Adrenal gland (tissue), 12 donors: Measurements from ENCODE around the gene BTLA. TPM values are rescaled to one million over a fixed set of nuclear protein-coding genes. Genes with fewer than 3 reads are reported as not detected.
A peak's percentile ranks its signal among the peaks of the same experiment; 100 is the strongest.
"Not testable (repeated sequence)": the region's sequence is repeated elsewhere in the genome, so short reads cannot be mapped to it uniquely, and the experiment has no call there.

Experiments used
- DNase-seq, 7 donors: peaks; one replicate each; pipeline ENCODE4 v3.0.0-alpha.2; 2019 to 2020
- H3K27ac ChIP-seq, 5 donors: fragments of 200-600 bp; sonication (generic) in 4 of 5; 1 replicate in 3 of 5; 2 replicates in 2 of 5; pipeline versions ENCODE4 v1.5.1 to v1.8.0; 2016 to 2020; ENCODE audit warnings: mild to moderate bottlenecking in 1 of 5
- H3K27me3 ChIP-seq: fragments of 200-600 bp; 2 replicates; pipeline ENCODE4 v1.8.0; 2021
- H3K36me3 ChIP-seq, 2 donors: fragments of 200-600 bp; replicated peaks in 1 of 2; 1 replicate in 1 of 2; 2 replicates in 1 of 2; pipeline versions ENCODE4 v1.5.1 to v1.8.0; 2018 to 2022
- H3K4me1 ChIP-seq, 2 donors: fragments of 200-600 bp; replicated peaks in 1 of 2; 1 replicate in 1 of 2; 2 replicates in 1 of 2; pipeline versions ENCODE4 v1.5.1 to v1.8.0; 2018 to 2021
- H3K4me3 ChIP-seq, 4 donors: fragments of 200-600 bp; sonication (generic) in 3 of 4; one replicate each; pipeline ENCODE4 v1.5.1; 2016 to 2018
- H3K9me3 ChIP-seq, 3 donors: fragments of 200-600 bp; sonication (generic) in 1 of 3; replicated peaks in 1 of 3; 1 replicate in 2 of 3; 2 replicates in 1 of 3; pipeline versions ENCODE4 v1.5.1 to v1.8.0; 2016 to 2021
- POLR2A ChIP-seq, 2 donors: fragments of 450-650 bp; IDR thresholded peaks; one replicate each; pipeline ENCODE4 v1.6.1; 2017; ENCODE audit warnings: antibody characterized with exemption in 2 of 2, mild to moderate bottlenecking in 2 of 2, moderate library complexity in 1 of 2
- WGBS, 4 donors: extraction: QIAGEN DNeasy Blood & Tissue Kit in 2 of 4; methylation state at CpG; one replicate each; pipeline versions ENCODE4 v1.1.5 to v1.1.7; 2013 to 2017; 5-methylcytosine and 5-hydroxymethylcytosine counted together
- intact Hi-C, 2 donors: fragments of 100-400 bp; cut with DNase I; formaldehyde crosslinking; loops; one replicate each; pipeline versions ENCODE4 v1.14.1 to v1.15.0; 2022 to 2023
- polyA plus RNA-seq, 3 donors: library from polyadenylated mRNA; stranded (reverse); fragments of 200-250 nt in 2 of 3; fragments of 350-450 nt in 1 of 3; fragmentation: Illumina TruSeq in 1 of 3; extraction: RNeasy Lipid Tissue Mini Kit (QIAGEN cat#74804) in 1 of 3; gene quantifications; one replicate each; pipeline ENCODE4 v1.2.3, GENCODE V29; 2013 to 2014
- total RNA-seq, 9 donors: library from RNA; depleted of rRNA in 4 of 9; stranded (reverse); fragments of >200 nt in 4 of 9; fragments of 120-200 nt in 1 of 9; fragmentation: NEBNext Ultra II Directional in 1 of 9; extraction: Animal tissue kit (Norgen Biotek cat#: 25700) in 1 of 9; gene quantifications; one replicate each; pipeline versions ENCODE4 v1.1.0 to v1.2.4, GENCODE V29; 2013 to 2023
- TF ChIP-seq, protein P1 (sequence below), 6 experiments: fragments of 450-650 bp in 4 of 6; fragments of 200-600 bp in 2 of 6; sonication (generic) in 1 of 6; IDR thresholded peaks; 1 replicate in 5 of 6; 2 replicates in 1 of 6; pipeline versions ENCODE4 v1.5.1 to v1.8.0; 2016 to 2021; ENCODE audit warnings: antibody characterized with exemption in 6 of 6, mild to moderate bottlenecking in 2 of 6, moderate library complexity in 1 of 6
- donor health status: healthy with polysubstance abuse.
- donor health status: Bipolar disorder and iron deficiency.
- donor health status: DM: yes; HTN: yes; CAD: no.
- donor health status: DM: no; HTN: no; CAD: no.
- donor health status: DM: no; HTN: no; CAD: no.
- donor health status: DM: yes; HTN: yes; CAD: no.

Gene BTLA
- total and polyA plus RNA-seq, 12 donors: 0.13 to 0.47 (median 0.22) TPM; not detected in 4

DNA sequence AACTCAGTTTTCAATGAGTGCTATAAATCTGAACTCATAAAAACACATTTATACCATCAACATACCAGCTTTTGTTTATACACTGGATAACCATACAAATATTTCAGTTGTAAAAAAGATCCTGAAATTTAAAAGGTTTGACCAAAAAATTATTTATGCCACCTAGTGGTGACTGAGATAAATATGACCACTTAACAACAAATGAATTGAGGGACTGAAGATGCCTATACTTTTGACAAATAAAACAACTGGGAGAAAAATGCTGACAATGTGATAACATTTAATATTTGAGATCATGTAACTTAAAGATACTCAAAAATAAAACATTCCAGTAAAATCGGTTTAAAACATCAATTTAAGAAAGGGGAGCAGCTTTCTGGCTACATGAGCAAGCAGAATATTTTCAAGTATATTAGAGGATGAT is 32.1 kb upstream of the BTLA start:
- Histone ChIP-seq H3K4me3 (no peak overlapping the region), H3K27me3 (no peaks in the 10 kb centered on the region), H3K36me3 (peaks cover 0 to 66% of the 10 kb centered on the region in 2 donors), H3K27ac (no peak overlapping the region), H3K4me1 (no peaks in the 10 kb centered on the region), H3K9me3 (no peaks in the 10 kb centered on the region)
- DNase-seq: no peak
- intact Hi-C loops: no loop called here
- 4 to 11% (median 5%) methylated on average over 1 of the region's 1 CpG for WGBS, 4 donors
- TF ChIP-seq, protein P1, sequence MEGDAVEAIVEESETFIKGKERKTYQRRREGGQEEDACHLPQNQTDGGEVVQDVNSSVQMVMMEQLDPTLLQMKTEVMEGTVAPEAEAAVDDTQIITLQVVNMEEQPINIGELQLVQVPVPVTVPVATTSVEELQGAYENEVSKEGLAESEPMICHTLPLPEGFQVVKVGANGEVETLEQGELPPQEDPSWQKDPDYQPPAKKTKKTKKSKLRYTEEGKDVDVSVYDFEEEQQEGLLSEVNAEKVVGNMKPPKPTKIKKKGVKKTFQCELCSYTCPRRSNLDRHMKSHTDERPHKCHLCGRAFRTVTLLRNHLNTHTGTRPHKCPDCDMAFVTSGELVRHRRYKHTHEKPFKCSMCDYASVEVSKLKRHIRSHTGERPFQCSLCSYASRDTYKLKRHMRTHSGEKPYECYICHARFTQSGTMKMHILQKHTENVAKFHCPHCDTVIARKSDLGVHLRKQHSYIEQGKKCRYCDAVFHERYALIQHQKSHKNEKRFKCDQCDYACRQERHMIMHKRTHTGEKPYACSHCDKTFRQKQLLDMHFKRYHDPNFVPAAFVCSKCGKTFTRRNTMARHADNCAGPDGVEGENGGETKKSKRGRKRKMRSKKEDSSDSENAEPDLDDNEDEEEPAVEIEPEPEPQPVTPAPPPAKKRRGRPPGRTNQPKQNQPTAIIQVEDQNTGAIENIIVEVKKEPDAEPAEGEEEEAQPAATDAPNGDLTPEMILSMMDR (IDR thresholded peaks at IDR 0.05): peak in 5 of 6 experiments; percentile 48 to 70 (median 50)
- TF ChIP-seq POLR2A (IDR thresholded peaks at IDR 0.05): no peak

DNA sequence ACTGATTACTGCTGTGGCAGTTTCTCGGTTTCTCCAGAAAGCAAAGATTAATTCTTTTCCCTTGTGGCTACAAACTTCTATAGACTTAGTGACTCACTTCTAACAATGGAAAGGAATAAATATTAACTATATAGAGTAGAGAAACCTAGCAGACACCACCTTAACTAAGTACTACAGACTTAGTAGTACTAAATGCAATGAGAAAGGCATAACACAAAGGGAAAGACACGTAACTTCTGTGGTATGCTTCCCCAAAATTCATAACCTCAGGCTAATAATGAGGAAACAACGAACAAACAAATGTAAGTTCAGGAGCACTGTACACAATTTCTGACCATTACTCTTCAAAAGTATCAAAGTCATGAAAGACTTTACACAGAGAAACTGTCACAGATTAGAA is 31.3 kb upstream of the BTLA start:
- no peak for DNase-seq
- Histone ChIP-seq H3K36me3 (peaks cover 0 to 58% of the 10 kb centered on the region in 2 donors), H3K27ac (no peak overlapping the region), H3K9me3 (no peaks in the 10 kb centered on the region), H3K4me1 (no peaks in the 10 kb centered on the region), H3K27me3 (no peaks in the 10 kb centered on the region), H3K4me3 (no peak overlapping the region)
- 89 to 92% (median 91%) methylated on average over 3 of the region's 3 CpGs for WGBS, 4 donors
- intact Hi-C loops: no loop called here
- TF ChIP-seq POLR2A (IDR thresholded peaks at IDR 0.05): no peak
- TF ChIP-seq, protein P1 (IDR thresholded peaks at IDR 0.05): no peak

DNA sequence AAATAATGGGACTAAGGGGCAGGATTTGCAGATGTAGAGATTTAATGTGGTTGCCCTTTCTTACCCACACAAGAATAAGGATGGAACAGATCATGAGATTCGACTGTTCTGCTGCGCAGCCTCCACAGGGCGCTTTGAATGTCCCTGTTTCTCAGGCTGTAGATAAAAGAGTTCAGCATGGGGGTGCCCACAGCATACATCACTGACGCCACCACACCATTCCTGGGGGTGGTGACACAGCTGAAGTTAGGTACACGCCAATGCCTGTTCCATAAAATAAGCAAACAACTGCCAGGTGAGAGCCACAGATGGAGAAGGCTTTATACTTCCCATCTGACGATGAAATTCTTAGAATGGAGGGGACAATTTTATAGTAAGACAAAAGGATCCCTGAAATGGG is 24.9 kb upstream of the BTLA start:
- intact Hi-C loops: loop anchor here (10.0 kb wide), 3 partner anchors 219 to 409 kb away; partner anchors contain the start of gene SLC9C1 (in 1 of the 2)
- 93 to 98% (median 96%) methylated on average over 6 of the region's 6 CpGs for WGBS, 4 donors
- H3K4me3 ChIP-seq, H3K4me1 ChIP-seq, H3K27me3 ChIP-seq, DNase-seq, H3K27ac ChIP-seq, H3K9me3 ChIP-seq: not testable (repeated sequence)
- H3K36me3 ChIP-seq: peaks cover 0 to 22% of the 10 kb centered on the region in 2 donors

DNA sequence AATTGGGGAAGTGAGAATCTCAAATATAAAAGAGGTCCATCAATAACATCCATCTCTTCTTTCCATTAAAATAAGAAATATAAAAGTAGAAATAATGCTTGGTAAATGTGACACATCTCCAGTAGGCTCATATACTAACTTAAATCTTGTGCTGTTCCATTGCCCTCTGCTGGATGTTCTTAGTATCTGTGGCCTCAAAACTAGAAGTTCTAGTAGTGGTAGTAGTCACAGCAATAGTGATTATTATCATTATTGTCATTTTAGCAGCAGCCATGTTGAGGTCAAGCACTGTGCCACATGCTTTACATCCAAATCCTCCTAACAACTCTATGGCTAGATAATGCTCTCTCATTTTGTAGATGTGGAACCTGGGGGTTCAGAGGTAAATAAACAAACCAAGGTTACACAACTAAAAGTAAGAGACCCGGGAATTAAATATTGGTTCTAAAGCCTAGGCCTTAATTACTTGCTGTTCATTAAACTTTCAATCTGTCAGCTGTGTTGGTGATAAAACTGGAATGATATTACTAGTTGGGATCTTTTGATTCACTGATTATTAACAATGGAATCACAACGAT is 20.2 kb upstream of the BTLA start:
- peak in 4 of 7 donors; percentile 12 to 32 (median 20) for DNase-seq
- H3K4me1 ChIP-seq: no peaks in the 10 kb centered on the region
- no peak overlapping the region for H3K27ac ChIP-seq
- no peaks in the 10 kb centered on the region for H3K9me3 ChIP-seq
- H3K36me3 ChIP-seq: no peaks in the 10 kb centered on the region
- TF ChIP-seq, protein P1 (IDR thresholded peaks at IDR 0.05): peak; percentile 37 to 78 (median 72)
- TF ChIP-seq POLR2A (IDR thresholded peaks at IDR 0.05): no peak
- no peaks in the 10 kb centered on the region for H3K27me3 ChIP-seq
- H3K4me3 ChIP-seq: no peak overlapping the region
- 75 to 86% (median 84%) methylated on average over 2 of the region's 2 CpGs for WGBS, 4 donors
- intact Hi-C loops: loop anchor here (10.0 kb wide), 3 partner anchors 215 to 405 kb away; partner anchors contain the start of gene SLC9C1 (in 1 of the 2)

DNA sequence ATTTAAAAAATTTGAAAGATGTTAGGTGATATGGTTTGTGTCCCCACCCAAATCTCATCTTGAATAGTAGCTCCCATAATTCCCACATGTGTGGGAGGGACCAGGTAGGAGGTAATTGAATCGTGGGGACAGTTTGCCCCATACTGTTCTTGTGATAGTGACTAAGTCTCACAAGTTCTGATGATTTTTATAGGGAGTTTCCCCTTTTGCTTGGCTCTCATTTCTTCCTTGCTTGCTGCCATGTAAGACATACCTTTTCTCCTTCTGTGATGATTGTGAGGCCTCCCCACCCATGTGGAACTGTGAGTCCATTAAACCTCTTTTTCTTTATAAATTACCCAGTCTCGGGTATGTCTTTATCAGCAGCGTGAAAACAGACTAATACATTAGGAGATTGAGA is 19.7 kb upstream of the BTLA start:
- H3K4me3 ChIP-seq, H3K9me3 ChIP-seq, H3K36me3 ChIP-seq, H3K27me3 ChIP-seq, H3K27ac ChIP-seq, DNase-seq, intact Hi-C loops, H3K4me1 ChIP-seq: not testable (repeated sequence)
- WGBS, 4 donors: 54 to 62% (median 60%) methylated on average over 3 of the region's 3 CpGs
